GM23338 (cell line): Measurements from ENCODE around the gene UBXN4. TPM values are rescaled to one million over a fixed set of nuclear protein-coding genes. Genes with fewer than 3 reads are reported as not detected.

Experiments used
- ATAC-seq: fragments of 200-7000 bp; cut with Tn5 transposase; 3 replicates; pipeline ENCODE4 v1.9.1; 2020
- DNase-seq: peaks from one replicate; pipeline ENCODE4 v3.0.0-alpha.2; 2015; ENCODE audit warnings: low spot score
- H2AFZ ChIP-seq: fragments of 200-600 bp; sonication (generic); 2 replicates; pipeline ENCODE4 v1.8.0; 2016; ENCODE audit warnings: antibody characterized with exemption, mild to moderate bottlenecking, moderate library complexity
- H3F3A ChIP-seq: fragments of 200-600 bp; sonication (generic); replicated peaks from 2 replicates; pipeline ENCODE4 v1.8.0; 2017; ENCODE audit warnings: antibody characterized with exemption, mixed run types, low read depth
- H3K27ac ChIP-seq: fragments of 200-600 bp; sonication (generic); 2 replicates; pipeline ENCODE4 v1.6.1; 2016; ENCODE audit warnings: low read depth
- H3K27me3 ChIP-seq: fragments of 200-600 bp; sonication (generic); 2 replicates; pipeline ENCODE4 v1.8.0; 2016; ENCODE audit warnings: mild to moderate bottlenecking, mixed run types, moderate library complexity; ENCODE audit not compliant: insufficient read depth
- H3K36me3 ChIP-seq: fragments of 200-600 bp; sonication (generic); 2 replicates; pipeline ENCODE4 v1.8.0; 2016; ENCODE audit warnings: mild to moderate bottlenecking; ENCODE audit not compliant: insufficient read depth
- H3K4me1 ChIP-seq: fragments of 200-600 bp; sonication (generic); 2 replicates; pipeline ENCODE4 v1.8.0; 2016; ENCODE audit warnings: mild to moderate bottlenecking, moderate library complexity; ENCODE audit not compliant: insufficient read depth
- H3K4me2 ChIP-seq: fragments of 200-600 bp; sonication (generic); 2 replicates; pipeline ENCODE4 v1.7.1; 2017; ENCODE audit warnings: mixed run types
- H3K4me3 ChIP-seq: fragments of 200-600 bp; sonication (generic); 2 replicates; pipeline ENCODE4 v1.6.1; 2016; ENCODE audit warnings: mixed run types
- H3K79me2 ChIP-seq: fragments of 200-600 bp; sonication (generic); replicated peaks from 2 replicates; pipeline ENCODE4 v1.8.0; 2017; ENCODE audit warnings: mild to moderate bottlenecking; ENCODE audit not compliant: insufficient read depth
- H3K9me2 ChIP-seq: fragments of 200-600 bp; sonication (generic); 2 replicates; pipeline ENCODE4 v1.8.0; 2017; ENCODE audit not compliant: insufficient read depth
- H4K20me1 ChIP-seq: fragments of 200-600 bp; sonication (generic); replicated peaks from 2 replicates; pipeline ENCODE4 v1.8.0; 2017; ENCODE audit warnings: mild to moderate bottlenecking; ENCODE audit not compliant: insufficient read depth
- H3K27ac Mint-ChIP-seq: 2 replicates; pipeline ENCODE4 v1.8.0; 2020; ENCODE audit warnings: inconsistent platforms, mild to moderate bottlenecking, moderate library complexity, mixed read lengths
- H3K27me3 Mint-ChIP-seq: 3 replicates; pipeline ENCODE4 v1.8.0; 2022; ENCODE audit warnings: low read depth, mild to moderate bottlenecking, moderate library complexity, mixed read lengths, inconsistent platforms; ENCODE audit not compliant: insufficient read depth, poor library complexity
- H3K36me3 Mint-ChIP-seq: 3 replicates; pipeline ENCODE4 v1.8.0; 2021; ENCODE audit warnings: low read depth, mild to moderate bottlenecking, inconsistent platforms, moderate library complexity, mixed read lengths
- H3K4me1 Mint-ChIP-seq: 3 replicates; pipeline ENCODE4 v1.8.0; 2020; ENCODE audit warnings: mild to moderate bottlenecking, inconsistent platforms, mixed read lengths
- H3K4me3 Mint-ChIP-seq: 3 replicates; pipeline ENCODE4 v1.8.0; 2021; ENCODE audit warnings: moderate library complexity, mild to moderate bottlenecking, inconsistent platforms, mixed read lengths
- H3K9me3 Mint-ChIP-seq: 3 replicates; pipeline ENCODE4 v1.8.0; 2020; ENCODE audit warnings: moderate library complexity, mild to moderate bottlenecking, inconsistent platforms, mixed read lengths
- CREB1 ChIP-seq: fragments of 250-450 bp; sonication (Bioruptor Pico); IDR thresholded peaks from 2 replicates; pipeline ENCODE4 v1.5.0; 2020; ENCODE audit warnings: low read depth, mild to moderate bottlenecking, moderate library complexity
- CTCF ChIP-seq, 2 experiments: fragments of 200-600 bp in 1 of 2; sonication (generic) in 1 of 2; conservative IDR thresholded peaks; 2 replicates each; pipeline versions ENCODE4 v1.5.1 to v1.6.1; 2016 to 2017; ENCODE audit warnings: antibody characterized with exemption in 2 of 2, low read depth in 2 of 2, mild to moderate bottlenecking in 2 of 2, moderate library complexity in 1 of 2
- ETS1 ChIP-seq: IDR thresholded peaks from 2 replicates; pipeline ENCODE4 v1.6.1; 2016; ENCODE audit warnings: antibody characterized with exemption
- NANOG ChIP-seq: IDR thresholded peaks from 2 replicates; pipeline ENCODE4 v1.6.1; 2016; ENCODE audit warnings: antibody characterized with exemption, borderline replicate concordance
- STAT1 ChIP-seq: IDR thresholded peaks from one replicate; pipeline ENCODE4 v1.6.1; 2016; ENCODE audit warnings: antibody characterized with exemption; ENCODE audit not compliant: unreplicated experiment
- ZNF114 ChIP-seq: fragments of 250-450 bp; sonication (Bioruptor Pico); IDR thresholded peaks from 2 replicates; pipeline ENCODE4 v1.5.0; 2020; ENCODE audit warnings: mild to moderate bottlenecking, moderate library complexity
- ZNF331 ChIP-seq: fragments of 250-450 bp; sonication (Bioruptor Pico); IDR thresholded peaks from 2 replicates; pipeline ENCODE4 v1.5.0; 2020; ENCODE audit warnings: low read depth, mild to moderate bottlenecking, moderate library complexity
- ZNF462 ChIP-seq: fragments of 250-450 bp; sonication (Bioruptor Pico); IDR thresholded peaks from 2 replicates; pipeline ENCODE4 v1.5.0; 2020; ENCODE audit warnings: mild to moderate bottlenecking, moderate library complexity
- polyA plus RNA-seq: library from polyadenylated mRNA; unstranded; fragments of >200 nt; fragmentation: Nextera tagmentation; extraction: Ambion mirVana; gene quantifications from 2 replicates; pipeline ENCODE4 v1.2.1, GENCODE V29; 2016
- total RNA-seq: library from RNA; depleted of rRNA; stranded (reverse); fragments of >200 nt; shearing (Covaris generic); gene quantifications from 2 replicates; pipeline ENCODE4 v1.2.3, GENCODE V29; 2014

The UBXN4 gene
- total and polyA plus RNA-seq, 2 experiments from 2014 or later = 57.6 to 226 TPM

- TF ChIP-seq ZNF331 (CRISPR knock-in tag) (no peak), CTCF (conservative IDR thresholded peaks at IDR 0.05; ENCODE audit: low read depth in 2 of 2) (no peak), ZNF114 (no peak), CREB1 (CRISPR knock-in tag) (no peak)
Measured at GRCh38 chr2:135694711-135695110, 46.9 kb upstream of the UBXN4 start (continued).

- no peak for DNase-seq
- TF ChIP-seq STAT1 (no peak), ZNF462 (CRISPR knock-in tag) (no peak), CTCF (conservative IDR thresholded peaks at IDR 0.05; ENCODE audit: low read depth in 2 of 2) (no peak), ZNF114 (no peak), ETS1 (no peak), ZNF331 (CRISPR knock-in tag) (no peak), NANOG (no peak)
- Histone ChIP-seq H3K36me3 (no peaks in the 10 kb centered on the region; the same call in 1 of the 2 replicates), H3K27ac (no peak overlapping the region), H3K9me2 (no peaks in the 10 kb centered on the region), H3K27me3 (no peaks in the 10 kb centered on the region), H3F3A (no peaks in the 10 kb centered on the region), H3K4me2 (no peak overlapping the region), H4K20me1 (no peaks in the 10 kb centered on the region), H3K4me3 (no peak overlapping the region), H3K79me2 (no peaks in the 10 kb centered on the region), H2AFZ (no peak overlapping the region), H3K4me1 (no peaks in the 10 kb centered on the region)
- H3K4me3 Mint-ChIP-seq = no peak overlapping the region
- no peak overlapping the region for H3K27ac Mint-ChIP-seq
- no peaks in the 10 kb centered on the region for H3K27me3 Mint-ChIP-seq
- no peaks in the 10 kb centered on the region for H3K9me3 Mint-ChIP-seq
- no peaks in the 10 kb centered on the region for H3K4me1 Mint-ChIP-seq
- H3K36me3 Mint-ChIP-seq = peaks cover 13% of the 10 kb centered on the region
- ATAC-seq = no peak
Measured at GRCh38 chr2:135698838-135699237, 42.8 kb upstream of the UBXN4 start.
